ENCODE results near the gene ANO7. TPM values are rescaled to one million over a fixed set of nuclear protein-coding genes. Genes with fewer than 3 reads are reported as not detected.

Gene ANO7
- total RNA-seq, 1 donor from 2014 or later: 3.3 TPM

- peaks cover 7% of the 10 kb centered on the region for H3K36me3 Mint-ChIP-seq
- no peaks in the 10 kb centered on the region for H3K9me3 Mint-ChIP-seq
- H3K27ac Mint-ChIP-seq: no peak overlapping the region
Observed at GRCh38 chr2:241182126-241182525, 6.4 kb upstream of the ANO7 start.

DNA sequence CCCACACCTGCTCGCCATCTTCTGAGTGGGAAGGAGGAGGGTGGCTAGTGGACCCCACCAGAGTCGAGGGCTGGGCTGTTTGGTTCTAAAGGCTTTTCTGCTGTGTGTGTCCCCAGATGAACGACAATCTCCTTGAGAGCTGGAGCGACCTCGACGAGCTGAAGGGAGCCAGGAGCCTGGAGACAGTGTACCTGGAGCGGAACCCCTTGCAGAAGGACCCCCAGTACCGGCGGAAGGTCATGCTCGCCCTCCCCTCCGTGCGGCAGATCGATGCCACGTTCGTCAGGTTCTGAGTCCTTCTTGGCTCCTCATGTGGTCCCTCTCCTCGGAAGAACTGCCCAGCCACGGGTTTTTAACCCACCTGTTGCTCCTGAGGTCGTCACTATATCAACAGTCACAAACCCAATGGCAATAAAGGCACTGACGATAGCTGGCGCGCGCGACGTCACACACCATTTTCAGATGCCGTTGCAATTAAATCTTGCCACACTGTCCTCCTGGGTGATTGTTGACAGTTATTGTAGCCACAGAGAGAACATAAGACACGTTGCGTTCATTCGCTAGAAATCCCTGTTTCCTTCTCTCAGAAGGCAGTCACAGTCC is 5.8 kb upstream of the ANO7 start:
- H3K36me3 Mint-ChIP-seq: peaks cover 7% of the 10 kb centered on the region
- no peak overlapping the region for H3K27ac Mint-ChIP-seq
- no peaks in the 10 kb centered on the region for H3K9me3 Mint-ChIP-seq
- no peak overlapping the region for H3K4me3 Mint-ChIP-seq
- no peaks in the 10 kb centered on the region for H3K4me1 Mint-ChIP-seq (ENCODE audit: unreplicated experiment)
- no peak for TF ChIP-seq CTCF (conservative IDR thresholded peaks at IDR 0.05)
- no peak for DNase-seq (ENCODE audit: extremely low spot score, unreplicated experiment)
- H3K27me3 Mint-ChIP-seq: no peaks in the 10 kb centered on the region

More at GRCh38 chr2:241182126-241182525, 6.4 kb upstream of the ANO7 start:
- DNase-seq (ENCODE audit: extremely low spot score, unreplicated experiment): no peak
- Mint-ChIP-seq H3K27me3 (no peaks in the 10 kb centered on the region), H3K4me1 (ENCODE audit: unreplicated experiment) (no peaks in the 10 kb centered on the region), H3K4me3 (no peak overlapping the region)
- no peak for TF ChIP-seq CTCF (conservative IDR thresholded peaks at IDR 0.05)

DNA sequence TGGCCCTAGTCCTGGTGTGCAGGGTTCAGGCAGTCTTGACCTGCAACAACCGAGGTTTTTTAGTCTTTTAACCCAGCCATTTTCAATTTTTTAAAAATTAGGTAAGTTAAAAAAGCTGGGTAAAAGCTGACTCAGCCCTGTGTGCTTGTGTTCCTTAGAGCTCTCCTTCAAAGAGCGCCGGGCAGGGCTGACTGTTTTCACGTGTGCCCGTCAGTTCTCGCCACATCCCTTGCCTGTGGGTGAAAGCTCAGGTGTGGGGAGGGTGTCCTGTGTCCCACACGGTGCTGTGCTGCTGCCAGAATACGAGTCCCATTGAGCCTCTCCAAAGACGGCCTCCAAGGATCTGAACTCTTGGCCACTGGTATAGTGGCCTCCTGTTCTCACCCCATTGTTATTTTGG is 5.3 kb upstream of the ANO7 start:
- Mint-ChIP-seq H3K36me3 (peaks cover 7% of the 10 kb centered on the region), H3K9me3 (no peaks in the 10 kb centered on the region), H3K27ac (no peak overlapping the region), H3K27me3 (no peaks in the 10 kb centered on the region), H3K4me1 (ENCODE audit: unreplicated experiment) (no peaks in the 10 kb centered on the region), H3K4me3 (no peak overlapping the region)
- no peak for TF ChIP-seq CTCF (conservative IDR thresholded peaks at IDR 0.05)
- DNase-seq (ENCODE audit: extremely low spot score, unreplicated experiment): no peak

DNA sequence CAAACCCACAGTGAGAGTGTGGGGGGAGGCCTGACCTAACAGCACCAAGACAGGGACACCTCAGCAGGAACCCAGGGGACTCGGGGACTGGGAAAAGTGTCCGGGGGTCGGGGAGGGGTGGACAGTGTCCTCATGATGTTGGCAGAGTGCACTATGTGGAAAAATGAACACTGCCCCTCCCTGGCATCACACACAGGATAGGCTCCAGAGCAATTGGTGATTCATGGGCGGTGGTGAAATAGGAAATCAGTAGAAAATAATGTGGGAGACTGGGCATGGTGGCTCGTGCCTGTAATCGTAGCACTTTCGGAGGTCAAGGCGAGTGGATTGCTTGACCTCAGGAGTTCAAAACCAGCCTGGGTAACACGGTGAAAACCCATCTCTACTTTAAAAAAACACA is 3.6 kb upstream of the ANO7 start:
- no peak for TF ChIP-seq CTCF (conservative IDR thresholded peaks at IDR 0.05)
- Mint-ChIP-seq H3K27me3 (no peaks in the 10 kb centered on the region), H3K4me1 (ENCODE audit: unreplicated experiment) (no peaks in the 10 kb centered on the region)

GRCh38 chr2:241185961-241186360 is 2.5 kb upstream of the ANO7 start:
- H3K36me3 Mint-ChIP-seq: no peaks in the 10 kb centered on the region
- no peaks in the 10 kb centered on the region for H3K9me3 Mint-ChIP-seq
- no peak overlapping the region for H3K4me3 Mint-ChIP-seq
- DNase-seq (ENCODE audit: extremely low spot score, unreplicated experiment): no peak
- H3K27me3 Mint-ChIP-seq: no peaks in the 10 kb centered on the region
- no peak overlapping the region for H3K27ac Mint-ChIP-seq
- H3K4me1 Mint-ChIP-seq (ENCODE audit: unreplicated experiment): no peaks in the 10 kb centered on the region
- TF ChIP-seq CTCF (conservative IDR thresholded peaks at IDR 0.05): no peak

More for the DNA sequence above, 3.6 kb upstream of the ANO7 start:
- no peaks in the 10 kb centered on the region for H3K9me3 Mint-ChIP-seq
- no peak for DNase-seq (ENCODE audit: extremely low spot score, unreplicated experiment)
- H3K4me3 Mint-ChIP-seq: no peak overlapping the region
- H3K36me3 Mint-ChIP-seq: no peaks in the 10 kb centered on the region
- H3K27ac Mint-ChIP-seq: no peak overlapping the region

Measured in type B pancreatic cell (in vitro differentiated cells).